Measurements from ENCODE around the gene RHBG.
"Not testable (repeated sequence)": the region's sequence is repeated elsewhere in the genome, so short reads cannot be mapped to it uniquely, and the experiment has no call there.

- not testable (repeated sequence) for TF ChIP-seq CTCF (IDR thresholded peaks at IDR 0.05); EZH2 (IDR thresholded peaks at IDR 0.05; ENCODE audit: borderline replicate concordance, insufficient read depth, low read depth, low read length, poor library complexity, severe bottlenecking)
These were observed 775 bp downstream of the RHBG start for GRCh38 chr1:156369685-156370286.

All from B cell (primary cell).